Body of pancreas (tissue), 4 donors: ENCODE data around the gene OR4D9.

Source experiments
- POLR2A ChIP-seq, 3 donors: fragments of 450-650 bp; IDR thresholded peaks; one replicate each; pipeline ENCODE4 v1.6.1; 2016; ENCODE audit warnings: antibody characterized with exemption in 3 of 3, mild to moderate bottlenecking in 2 of 3
- TF ChIP-seq, protein P1 (sequence below), 7 experiments: fragments of 450-650 bp in 4 of 7; fragments of 200-600 bp in 3 of 7; sonication (generic) in 3 of 7; IDR thresholded peaks; one replicate each; pipeline ENCODE4 v1.5.1; 2016 to 2019; ENCODE audit warnings: antibody characterized with exemption in 7 of 7

- TF ChIP-seq POLR2A (IDR thresholded peaks at IDR 0.05) = no peak
- TF ChIP-seq, protein P1, sequence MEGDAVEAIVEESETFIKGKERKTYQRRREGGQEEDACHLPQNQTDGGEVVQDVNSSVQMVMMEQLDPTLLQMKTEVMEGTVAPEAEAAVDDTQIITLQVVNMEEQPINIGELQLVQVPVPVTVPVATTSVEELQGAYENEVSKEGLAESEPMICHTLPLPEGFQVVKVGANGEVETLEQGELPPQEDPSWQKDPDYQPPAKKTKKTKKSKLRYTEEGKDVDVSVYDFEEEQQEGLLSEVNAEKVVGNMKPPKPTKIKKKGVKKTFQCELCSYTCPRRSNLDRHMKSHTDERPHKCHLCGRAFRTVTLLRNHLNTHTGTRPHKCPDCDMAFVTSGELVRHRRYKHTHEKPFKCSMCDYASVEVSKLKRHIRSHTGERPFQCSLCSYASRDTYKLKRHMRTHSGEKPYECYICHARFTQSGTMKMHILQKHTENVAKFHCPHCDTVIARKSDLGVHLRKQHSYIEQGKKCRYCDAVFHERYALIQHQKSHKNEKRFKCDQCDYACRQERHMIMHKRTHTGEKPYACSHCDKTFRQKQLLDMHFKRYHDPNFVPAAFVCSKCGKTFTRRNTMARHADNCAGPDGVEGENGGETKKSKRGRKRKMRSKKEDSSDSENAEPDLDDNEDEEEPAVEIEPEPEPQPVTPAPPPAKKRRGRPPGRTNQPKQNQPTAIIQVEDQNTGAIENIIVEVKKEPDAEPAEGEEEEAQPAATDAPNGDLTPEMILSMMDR (IDR thresholded peaks at IDR 0.05) = no peak
Observed at GRCh38 chr11:59510941-59511589, at the start of gene OR4D9.
